Smooth muscle cell (in vitro differentiated cells): ENCODE results near the gene CCR3. TPM values are rescaled to one million over a fixed set of nuclear protein-coding genes. Genes with fewer than 3 reads are reported as not detected.
"Not testable (repeated sequence)": the region's sequence is repeated elsewhere in the genome, so short reads cannot be mapped to it uniquely, and the experiment has no call there.

Experiments
- DNase-seq: peaks from one replicate; lab custom pipeline; 2025; ENCODE audit not compliant: unreplicated experiment; lab: John Stamatoyannopoulos, UW
- H2AFZ ChIP-seq: fragments of 200-600 bp; sonication (generic); 2 replicates; pipeline ENCODE4 v1.6.0; 2016; ENCODE audit warnings: antibody characterized with exemption, low read depth, mild to moderate bottlenecking
- H3F3A ChIP-seq: fragments of 200-600 bp; sonication (generic); 2 replicates; pipeline ENCODE4 v1.6.0; 2017; ENCODE audit warnings: antibody characterized with exemption, low read depth
- H3K27ac ChIP-seq: fragments of 200-600 bp; sonication (generic); 2 replicates; pipeline ENCODE4 v1.5.1; 2016; ENCODE audit warnings: low read depth, mild to moderate bottlenecking
- H3K27me3 ChIP-seq: fragments of 200-600 bp; sonication (generic); 2 replicates; pipeline ENCODE4 v1.6.1; 2016; ENCODE audit warnings: low read depth, mild to moderate bottlenecking
- H3K36me3 ChIP-seq: fragments of 200-600 bp; sonication (generic); 2 replicates; pipeline ENCODE4 v1.5.1; 2016; ENCODE audit warnings: low read depth
- H3K4me1 ChIP-seq: fragments of 200-600 bp; sonication (generic); 2 replicates; pipeline ENCODE4 v1.5.1; 2016; ENCODE audit warnings: low read depth
- H3K4me2 ChIP-seq: fragments of 200-600 bp; sonication (generic); 2 replicates; pipeline ENCODE4 v1.6.0; 2016; ENCODE audit warnings: mild to moderate bottlenecking
- H3K4me3 ChIP-seq: fragments of 200-600 bp; sonication (generic); 2 replicates; pipeline ENCODE4 v1.5.1; 2016; ENCODE audit warnings: mild to moderate bottlenecking
- H3K79me2 ChIP-seq: fragments of 200-600 bp; sonication (generic); 2 replicates; pipeline ENCODE4 v1.6.0; 2016; ENCODE audit warnings: low read depth, mild to moderate bottlenecking
- H3K9ac ChIP-seq: fragments of 200-600 bp; sonication (generic); 2 replicates; pipeline ENCODE4 v1.6.0; 2016; ENCODE audit warnings: low read depth
- H3K9me3 ChIP-seq: fragments of 200-600 bp; sonication (generic); replicated peaks from 2 replicates; pipeline ENCODE4 v1.5.1; 2016; ENCODE audit warnings: low read depth
- H4K20me1 ChIP-seq: fragments of 200-600 bp; sonication (generic); 2 replicates; pipeline ENCODE4 v1.6.0; 2016; ENCODE audit warnings: low read depth
- CTCF ChIP-seq: fragments of 200-600 bp; sonication (generic); IDR thresholded peaks from 2 replicates; pipeline ENCODE4 v1.5.1; 2017; ENCODE audit warnings: borderline replicate concordance, mild to moderate bottlenecking, antibody characterized with exemption; ENCODE audit not compliant: insufficient read depth, poor library complexity, severe bottlenecking
- WGBS: methylation state at CpG from one replicate; pipeline ENCODE4 v1.1.7; 2016; ENCODE audit warnings: low lambda C conversion rate; 5-methylcytosine and 5-hydroxymethylcytosine counted together
- polyA plus RNA-seq: library from polyadenylated mRNA; unstranded; fragments of >200 nt; fragmentation: Nextera tagmentation; extraction: Ambion mirVana; gene quantifications from 2 replicates; pipeline ENCODE4 v1.2.1, GENCODE V29; 2016
- total RNA-seq: library from RNA; depleted of rRNA; stranded (reverse); fragments of >200 nt; gene quantifications from 2 replicates; pipeline ENCODE4 v1.2.3, GENCODE V29; 2014

The CCR3 gene
- total and polyA plus RNA-seq, 2 experiments from 2014 or later, result not detected

- H3K36me3 ChIP-seq, result no peaks in the 10 kb centered on the region
Measured at GRCh38 chr3:46203681-46204080, 38.6 kb upstream of the CCR3 start.

GRCh38 chr3:46205286-46205960, 36.8 kb upstream of the CCR3 start:
- DNase-seq, result no peak
- H4K20me1 ChIP-seq, result no peaks in the 10 kb centered on the region
- no peak for TF ChIP-seq CTCF
- H3K27me3 ChIP-seq, result no peaks in the 10 kb centered on the region
- H3F3A ChIP-seq, result no peaks in the 10 kb centered on the region
- H3K36me3 ChIP-seq, result no peaks in the 10 kb centered on the region
- WGBS, result 85% methylated on average over 2 of the region's 2 CpGs
- H3K9ac ChIP-seq, result no peak overlapping the region
- H3K4me1 ChIP-seq, result no peaks in the 10 kb centered on the region
- H3K4me2 ChIP-seq, result no peak overlapping the region
- H3K79me2 ChIP-seq, result no peaks in the 10 kb centered on the region
- no peak overlapping the region for H3K4me3 ChIP-seq
- H3K27ac ChIP-seq, result no peak overlapping the region
- H3K9me3 ChIP-seq, result no peaks in the 10 kb centered on the region
- no peak overlapping the region for H2AFZ ChIP-seq

More at GRCh38 chr3:46203681-46204080, 38.6 kb upstream of the CCR3 start:
- no peak for DNase-seq
- 97% methylated on average over 12 of the region's 12 CpGs for WGBS
- no peaks in the 10 kb centered on the region for H3F3A ChIP-seq
- no peak overlapping the region for H2AFZ ChIP-seq
- no peak overlapping the region for H3K4me2 ChIP-seq
- no peak overlapping the region for H3K4me3 ChIP-seq
- H4K20me1 ChIP-seq, result no peaks in the 10 kb centered on the region
- H3K9me3 ChIP-seq, result no peaks in the 10 kb centered on the region
- H3K27ac ChIP-seq, result no peak overlapping the region
- H3K4me1 ChIP-seq, result no peaks in the 10 kb centered on the region
- H3K27me3 ChIP-seq, result no peaks in the 10 kb centered on the region
- no peak overlapping the region for H3K9ac ChIP-seq
- H3K79me2 ChIP-seq, result no peaks in the 10 kb centered on the region
- no peak for TF ChIP-seq CTCF

GRCh38 chr3:46206282-46207015, 35.8 kb upstream of the CCR3 start:
- Histone ChIP-seq H3K79me2 (no peaks in the 10 kb centered on the region), H3K9me3 (no peaks in the 10 kb centered on the region), H3K27ac (no peak overlapping the region), H4K20me1 (no peaks in the 10 kb centered on the region), H3K27me3 (no peaks in the 10 kb centered on the region), H3K9ac (no peak overlapping the region), H3K4me2 (no peak overlapping the region), H3F3A (no peaks in the 10 kb centered on the region), H2AFZ (no peak overlapping the region), H3K4me3 (no peak overlapping the region), H3K4me1 (no peaks in the 10 kb centered on the region), H3K36me3 (no peaks in the 10 kb centered on the region)
- 86% methylated on average over 6 of the region's 6 CpGs for WGBS
- DNase-seq, result no peak
- TF ChIP-seq CTCF, result no peak

GRCh38 chr3:46207514-46207913, 34.7 kb upstream of the CCR3 start:
- WGBS, result 94% methylated on average over 6 of the region's 6 CpGs
- not testable (repeated sequence) for H3K4me2 ChIP-seq

More at GRCh38 chr3:46207514-46207913, 34.7 kb upstream of the CCR3 start:
- not testable (repeated sequence) for H3K27ac ChIP-seq, H3F3A ChIP-seq, H3K27me3 ChIP-seq, H3K36me3 ChIP-seq, H3K79me2 ChIP-seq, H4K20me1 ChIP-seq, H3K4me3 ChIP-seq, H3K9me3 ChIP-seq, H3K9ac ChIP-seq, H3K4me1 ChIP-seq, DNase-seq, H2AFZ ChIP-seq
